Stimulated activated CD8-positive, alpha-beta memory T cell treated with anti-CD3 and anti-CD28 coated beads, Interleukin-12 subunit alpha, Interleukin-12 subunit beta, amount 100 ng/mL, for 24 hours (primary cell): ENCODE data around the gene PRKAR1A.

Source experiments
- DNase-seq: peaks from one replicate; pipeline ENCODE4 v3.0.0-alpha.2; 2020; ENCODE audit errors: extremely low read depth

The PRKAR1A gene

GRCh38 chr17:68542698-68543463, 30.7 kb downstream of the PRKAR1A start:
- DNase-seq, result no peak

- DNase-seq, result no peak
Measured at GRCh38 chr17:68544111-68544915, 32.1 kb downstream of the PRKAR1A start.

DNA sequence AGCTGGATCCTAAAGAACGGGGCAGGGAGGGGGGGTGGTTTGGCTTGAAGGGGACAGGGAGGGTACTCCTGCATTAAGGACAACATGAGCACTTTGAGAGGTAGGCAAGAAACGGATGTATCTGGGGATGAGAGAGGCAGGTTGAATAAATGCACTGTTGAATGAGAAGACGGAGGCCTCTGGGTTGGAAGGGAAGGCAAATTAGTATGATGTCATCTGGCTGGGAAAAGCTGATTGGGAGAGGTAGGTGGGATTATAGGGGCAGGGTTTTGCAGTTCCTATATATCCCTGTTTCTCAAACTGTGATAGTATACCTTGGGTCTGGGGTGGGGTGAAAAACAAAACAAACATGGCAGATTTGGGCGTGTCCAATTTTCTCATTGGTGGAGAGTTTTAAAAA, 44.3 kb downstream of the PRKAR1A start:
- no peak for DNase-seq

- no peak for DNase-seq
Measured at GRCh38 chr17:68559316-68559715, 47.1 kb downstream of the PRKAR1A start.

- DNase-seq, result no peak
Measured at GRCh38 chr17:68560966-68561720, 48.9 kb downstream of the PRKAR1A start.

- DNase-seq, result no peak
Measured at GRCh38 chr17:68562736-68563135, 50.5 kb downstream of the PRKAR1A start.

DNA sequence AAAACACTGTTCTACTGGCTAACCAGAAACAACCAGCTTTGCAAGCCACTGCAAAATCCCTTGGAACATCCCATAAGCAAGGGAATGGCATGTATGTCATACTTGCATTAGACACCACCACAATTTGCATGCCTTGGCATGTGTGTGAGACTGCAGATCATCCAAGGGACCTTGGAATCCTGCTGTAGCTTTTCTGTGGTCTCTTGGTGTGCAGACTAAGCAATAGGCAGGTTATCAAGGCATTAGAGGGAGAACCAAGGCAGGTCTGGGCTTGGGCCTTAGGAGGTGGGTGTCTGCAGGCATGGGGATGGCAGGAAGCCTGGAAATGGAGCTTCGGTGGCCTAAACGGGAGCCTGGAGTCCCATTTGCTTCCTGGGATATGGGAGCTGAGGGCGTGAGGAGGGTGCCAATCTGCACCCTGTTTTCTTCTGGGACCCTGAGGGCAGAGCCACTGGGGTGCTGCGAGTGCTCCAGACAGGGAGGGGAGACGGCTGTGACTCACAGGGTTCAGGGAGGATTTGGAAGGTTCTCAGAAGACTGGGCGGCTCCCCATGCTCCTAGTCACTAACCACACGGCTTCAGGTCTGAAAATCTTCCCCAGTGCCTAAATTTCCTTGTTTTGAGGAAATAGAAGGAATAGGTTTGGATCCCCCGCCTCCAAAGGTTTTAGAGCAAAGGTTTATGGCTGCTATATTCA, 52.3 kb downstream of the PRKAR1A start:
- DNase-seq, result no peak

GRCh38 chr17:68565661-68566441, 53.6 kb downstream of the PRKAR1A start:
- no peak for DNase-seq

GRCh38 chr17:68566442-68566738, 54.2 kb downstream of the PRKAR1A start:
- DNase-seq, result no peak

- no peak for DNase-seq
Measured at GRCh38 chr17:68567035-68567434, 54.8 kb downstream of the PRKAR1A start.

DNA sequence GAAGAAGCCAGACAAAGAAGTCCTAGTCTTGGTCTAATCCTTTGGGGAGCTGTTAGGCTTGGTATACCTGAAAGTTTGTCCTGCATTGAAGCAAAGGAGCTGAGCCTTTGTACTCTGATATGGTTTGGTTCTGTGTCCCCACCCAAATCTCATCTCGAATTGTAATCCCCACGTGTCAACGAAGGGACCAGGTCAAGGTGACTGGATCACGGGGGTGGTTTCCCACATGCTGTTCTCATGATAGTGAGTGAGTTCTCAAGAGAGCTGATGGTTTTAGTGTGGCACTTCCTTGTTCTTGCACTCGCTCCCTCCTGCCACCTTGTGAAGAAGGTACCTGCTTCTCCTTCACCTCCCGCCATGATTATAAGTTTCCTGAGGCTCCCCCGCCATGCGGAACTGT, 55.4 kb downstream of the PRKAR1A start:
- no peak for DNase-seq

GRCh38 chr17:68568581-68568980, 56.4 kb downstream of the PRKAR1A start:
- no peak for DNase-seq

- no peak for DNase-seq
Measured at GRCh38 chr17:68569346-68569745, 57.1 kb downstream of the PRKAR1A start.

- DNase-seq, result no peak
Measured at GRCh38 chr17:68570526-68570925, 58.3 kb downstream of the PRKAR1A start.

DNA sequence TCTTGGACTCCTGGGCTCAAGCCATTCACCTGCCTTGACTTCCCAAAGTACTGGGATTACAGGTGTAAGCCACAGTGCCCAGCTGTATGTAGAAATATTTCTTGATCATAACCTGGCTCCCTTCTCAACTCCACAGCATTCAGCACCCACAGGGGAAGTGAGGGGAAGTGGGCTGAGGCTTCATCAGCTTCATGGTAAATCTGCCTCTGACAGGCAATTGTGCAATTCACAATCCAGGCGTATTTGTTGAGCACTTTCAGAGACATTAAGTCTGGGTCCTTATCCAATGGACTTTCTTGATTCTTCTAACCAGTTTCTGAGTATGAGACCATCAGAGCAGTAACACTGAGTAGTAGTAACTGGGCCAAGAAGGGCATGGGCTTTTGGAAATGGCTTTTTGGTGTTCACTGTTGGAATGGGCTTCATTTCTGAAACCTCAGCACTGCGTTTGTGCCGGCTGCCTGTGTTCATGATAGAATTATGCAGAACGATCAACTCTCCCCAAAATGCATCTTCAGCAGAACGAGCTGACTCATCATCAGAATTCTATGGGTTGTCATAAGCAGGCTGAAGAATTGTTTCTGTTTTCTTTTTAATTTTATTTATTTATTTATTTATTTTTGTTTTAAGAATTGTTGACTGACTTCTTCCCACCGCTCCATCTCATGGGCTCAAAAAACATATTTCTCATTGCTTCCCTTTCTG, 60.1 kb downstream of the PRKAR1A start:
- DNase-seq, result no peak

DNA sequence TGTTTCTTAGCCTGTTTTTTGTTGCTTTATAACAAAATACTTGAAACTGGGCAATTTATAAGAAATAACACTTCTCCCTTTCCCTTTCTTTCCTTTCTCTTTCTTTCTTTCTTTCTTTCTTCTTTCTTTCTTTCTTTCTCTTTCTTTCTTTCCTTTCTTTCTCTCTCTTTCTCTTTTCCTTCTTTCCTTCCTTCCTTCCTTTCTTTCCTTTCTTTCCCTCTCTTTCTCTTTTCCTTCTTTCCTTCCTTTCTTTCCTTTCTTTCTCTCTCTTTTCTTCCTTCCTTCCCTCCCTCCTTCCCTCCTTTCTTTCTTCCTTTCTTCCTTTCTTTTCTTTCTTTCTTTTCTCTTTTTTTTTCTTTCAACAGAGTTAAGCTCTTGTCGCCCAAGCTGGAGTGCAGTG, 61.1 kb downstream of the PRKAR1A start:
- DNase-seq, result no peak

GRCh38 chr17:68576137-68576536, 63.9 kb downstream of the PRKAR1A start:
- no peak for DNase-seq

DNA sequence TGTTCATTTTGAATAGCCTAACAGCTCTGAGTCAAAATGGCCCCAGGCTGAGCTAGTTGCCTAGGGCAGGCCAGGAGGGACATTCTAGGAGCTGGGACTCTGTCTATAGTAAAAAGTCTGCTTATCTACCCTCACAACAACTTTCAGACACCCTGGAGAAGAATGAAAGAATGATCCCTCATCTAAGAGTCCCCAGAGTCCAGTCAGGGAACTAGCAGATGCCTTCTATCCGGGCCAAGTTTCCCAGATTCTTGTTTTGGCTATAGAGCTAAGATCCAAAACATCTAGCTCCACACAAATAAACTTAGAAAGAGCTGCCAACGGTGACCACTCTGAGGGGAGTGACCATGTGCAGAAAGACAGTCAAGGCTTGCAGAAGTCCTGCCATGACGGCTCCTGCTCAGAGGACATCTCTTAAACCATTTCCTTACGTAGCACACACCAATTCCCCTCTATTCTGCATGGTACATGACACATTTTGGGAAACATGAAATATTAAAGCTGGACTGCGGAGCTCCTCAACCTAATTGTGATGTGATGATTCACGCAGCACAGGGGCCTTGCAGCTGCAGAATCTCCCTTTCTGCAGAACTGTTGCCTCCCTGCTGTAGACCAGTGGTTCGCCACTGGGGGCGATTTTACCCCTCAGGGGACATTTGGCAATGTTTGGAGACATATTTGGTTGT, 64.7 kb downstream of the PRKAR1A start:
- DNase-seq, result no peak

DNA sequence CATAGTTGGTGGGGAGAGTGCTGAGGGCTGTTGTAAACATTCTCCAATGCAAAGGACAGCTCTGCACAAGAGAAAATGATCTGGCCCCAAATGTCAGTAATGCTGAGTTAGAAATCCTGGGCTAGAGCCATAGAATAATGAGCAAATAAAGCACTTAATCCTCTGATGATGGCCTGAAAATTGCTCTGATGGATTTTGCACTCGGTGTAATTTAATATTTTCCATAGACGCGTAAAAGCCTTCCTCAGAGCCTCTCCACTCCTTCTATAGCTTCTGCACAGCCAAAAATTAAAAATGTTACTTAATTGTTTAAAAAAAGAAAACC, 65.2 kb downstream of the PRKAR1A start:
- DNase-seq, result no peak

- DNase-seq, result no peak
Measured at GRCh38 chr17:68578236-68578635, 66.0 kb downstream of the PRKAR1A start.
